Iris pigment epithelial cell (primary cell): ENCODE measurements around the gene TRAPPC13.

Source experiments
- DNase-seq: peaks from one replicate; pipeline ENCODE4 v3.0.0-alpha.2; 2011; ENCODE audit warnings: low read depth

TRAPPC13 gene

GRCh38 chr5:65682148-65682547 is 57.3 kb downstream of the TRAPPC13 start:
- DNase-seq = no peak

- no peak for DNase-seq
These were observed 68.3 kb downstream of the TRAPPC13 start for GRCh38 chr5:65693121-65693520.

GRCh38 chr5:65695162-65695755 is 70.4 kb downstream of the TRAPPC13 start:
- no peak for DNase-seq

- DNase-seq = no peak
These were observed 71.1 kb downstream of the TRAPPC13 start for GRCh38 chr5:65695896-65696295.

GRCh38 chr5:65696892-65697291 is 72.1 kb downstream of the TRAPPC13 start:
- DNase-seq = no peak

GRCh38 chr5:65699338-65699737 is 74.5 kb downstream of the TRAPPC13 start:
- DNase-seq = no peak

GRCh38 chr5:65702036-65702435 is 77.2 kb downstream of the TRAPPC13 start:
- DNase-seq = no peak

GRCh38 chr5:65704621-65705239 is 79.9 kb downstream of the TRAPPC13 start:
- DNase-seq = no peak

GRCh38 chr5:65707663-65708062 is 82.8 kb downstream of the TRAPPC13 start:
- DNase-seq = no peak

- DNase-seq = peak; percentile 54
These were observed 83.3 kb downstream of the TRAPPC13 start for GRCh38 chr5:65708145-65708544.
